OCI-LY7 (cell line): ENCODE results near the gene THSD7B. TPM values are rescaled to one million over a fixed set of nuclear protein-coding genes. Genes with fewer than 3 reads are reported as not detected.

Source experiments
- BruUV-seq: library from RNA; stranded (reverse); fragments of 400-500 nt; replicated peaks from 2 replicates; lab custom pipeline; 2021; lab: Mats Ljungman, UMichigan
- CTCF ChIA-PET: fragments of 300-600 bp; sonication (Branson Sonifier 250); formaldehyde crosslinking; loops from one replicate; lab custom pipeline; 2022; ENCODE audit warnings: antibody characterized with exemption; ENCODE audit not compliant: unreplicated experiment; lab: Charles Lee
- POLR2A ChIA-PET: fragments of 300-600 bp; sonication (Branson Sonifier 250); formaldehyde crosslinking; loops from one replicate; lab custom pipeline; 2022; ENCODE audit warnings: antibody characterized with exemption; lab: Charles Lee
- DNase-seq: peaks from one replicate; pipeline ENCODE4 v3.0.0-alpha.2; 2015; ENCODE audit warnings: low spot score
- H2AFZ ChIP-seq: fragments of 200-600 bp; sonication (generic), shearing (Covaris generic); 2 replicates; pipeline ENCODE4 v1.6.1; 2014; ENCODE audit warnings: mild to moderate bottlenecking, antibody characterized with exemption, low read length, moderate library complexity
- H3K27ac ChIP-seq: fragments of 200-600 bp; sonication (generic); 2 replicates; pipeline ENCODE4 v1.5.1; 2014; ENCODE audit warnings: mixed run types, low read depth, mild to moderate bottlenecking, moderate library complexity, low read length, inconsistent platforms; ENCODE audit not compliant: poor library complexity, severe bottlenecking
- H3K36me3 ChIP-seq: fragments of 200-600 bp; sonication (generic); 2 replicates; pipeline ENCODE4 v1.6.1; 2014; ENCODE audit warnings: mild to moderate bottlenecking, antibody characterized with exemption, low read length, moderate library complexity, mixed read lengths; ENCODE audit not compliant: insufficient read depth
- H3K4me1 ChIP-seq: fragments of 200-600 bp; sonication (generic); 2 replicates; pipeline ENCODE4 v1.5.1; 2014; ENCODE audit warnings: mild to moderate bottlenecking, low read length; ENCODE audit not compliant: insufficient read depth, poor library complexity, severe bottlenecking
- H3K4me2 ChIP-seq: fragments of 200-600 bp; sonication (generic); 2 replicates; pipeline ENCODE4 v1.6.1; 2014; ENCODE audit warnings: mild to moderate bottlenecking, low read length
- H3K4me3 ChIP-seq: fragments of 200-600 bp; sonication (generic); 2 replicates; pipeline ENCODE4 v1.5.1; 2014; ENCODE audit warnings: mild to moderate bottlenecking, low read depth, low read length; ENCODE audit not compliant: poor library complexity, severe bottlenecking
- H3K79me2 ChIP-seq: fragments of 200-600 bp; sonication (generic); 2 replicates; pipeline ENCODE4 v1.6.1; 2016; ENCODE audit warnings: low read depth, mild to moderate bottlenecking, low read length, moderate library complexity, mixed read lengths; ENCODE audit not compliant: insufficient read depth
- H3K9me2 ChIP-seq: fragments of 200-600 bp; sonication (generic); 2 replicates; pipeline ENCODE4 v1.6.1; 2016; ENCODE audit warnings: mild to moderate bottlenecking, low read length, mixed read lengths; ENCODE audit not compliant: insufficient read depth
- H3K9me3 ChIP-seq: fragments of 200-600 bp; sonication (generic); 2 replicates; pipeline ENCODE4 v1.6.1; 2014; ENCODE audit warnings: mild to moderate bottlenecking, mixed run types, low read length, mixed read lengths
- H4K20me1 ChIP-seq: fragments of 200-600 bp; sonication (generic); 2 replicates; pipeline ENCODE4 v1.6.1; 2014; ENCODE audit warnings: mild to moderate bottlenecking, antibody characterized with exemption, low read length, moderate library complexity, mixed read lengths; ENCODE audit not compliant: insufficient read depth
- EZH2phosphoT487 ChIP-seq: fragments of 200-600 bp; sonication (generic); IDR thresholded peaks from 2 replicates; pipeline ENCODE4 v1.6.1; 2018; ENCODE audit warnings: low read depth, borderline replicate concordance, mild to moderate bottlenecking, mixed run types, antibody characterized with exemption, low read length, moderate library complexity, mixed read lengths
- intact Hi-C: fragments of 100-400 bp; cut with micrococcal nuclease; formaldehyde crosslinking; loops from one replicate; pipeline ENCODE4 v1.10.0; 2022; ENCODE audit not compliant: unreplicated experiment
- total RNA-seq, 2 experiments: library from RNA; depleted of rRNA in 1 of 2; stranded (reverse); fragments of >200 nt in 1 of 2; shearing (Covaris generic) in 1 of 2; gene quantifications; 2 replicates each; pipeline ENCODE4 v1.2.3, GENCODE V29; 2014 to 2022
- TF ChIP-seq, protein P1 (sequence below): fragments of 200-600 bp; sonication (generic); conservative IDR thresholded peaks from 2 replicates; pipeline ENCODE4 v1.5.1; 2014; ENCODE audit warnings: mild to moderate bottlenecking, antibody characterized with exemption, low read length, moderate library complexity, mixed read lengths

Gene THSD7B
- total RNA-seq, 2 experiments from 2014 or later = 1.8 TPM

- no peaks in the 10 kb centered on the region for H3K36me3 ChIP-seq
- H3K9me2 ChIP-seq = no peaks in the 10 kb centered on the region
- H4K20me1 ChIP-seq = no peaks in the 10 kb centered on the region
- POLR2A ChIA-PET = no interaction called here
- H2AFZ ChIP-seq = no peak overlapping the region
- H3K27ac ChIP-seq = no peak overlapping the region
- H3K9me3 ChIP-seq = no peaks in the 10 kb centered on the region
- CTCF ChIA-PET = no interaction called here
- intact Hi-C loops = no loop called here
- H3K4me3 ChIP-seq = no peak overlapping the region
- H3K4me2 ChIP-seq = no peak overlapping the region
- BruUV-seq = no TSS peak
- no peaks in the 10 kb centered on the region for H3K79me2 ChIP-seq
- TF ChIP-seq, protein P1, sequence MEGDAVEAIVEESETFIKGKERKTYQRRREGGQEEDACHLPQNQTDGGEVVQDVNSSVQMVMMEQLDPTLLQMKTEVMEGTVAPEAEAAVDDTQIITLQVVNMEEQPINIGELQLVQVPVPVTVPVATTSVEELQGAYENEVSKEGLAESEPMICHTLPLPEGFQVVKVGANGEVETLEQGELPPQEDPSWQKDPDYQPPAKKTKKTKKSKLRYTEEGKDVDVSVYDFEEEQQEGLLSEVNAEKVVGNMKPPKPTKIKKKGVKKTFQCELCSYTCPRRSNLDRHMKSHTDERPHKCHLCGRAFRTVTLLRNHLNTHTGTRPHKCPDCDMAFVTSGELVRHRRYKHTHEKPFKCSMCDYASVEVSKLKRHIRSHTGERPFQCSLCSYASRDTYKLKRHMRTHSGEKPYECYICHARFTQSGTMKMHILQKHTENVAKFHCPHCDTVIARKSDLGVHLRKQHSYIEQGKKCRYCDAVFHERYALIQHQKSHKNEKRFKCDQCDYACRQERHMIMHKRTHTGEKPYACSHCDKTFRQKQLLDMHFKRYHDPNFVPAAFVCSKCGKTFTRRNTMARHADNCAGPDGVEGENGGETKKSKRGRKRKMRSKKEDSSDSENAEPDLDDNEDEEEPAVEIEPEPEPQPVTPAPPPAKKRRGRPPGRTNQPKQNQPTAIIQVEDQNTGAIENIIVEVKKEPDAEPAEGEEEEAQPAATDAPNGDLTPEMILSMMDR = no peak
- no peak for TF ChIP-seq EZH2phosphoT487
- DNase-seq = no peak
- H3K4me1 ChIP-seq = no peaks in the 10 kb centered on the region
Measured at GRCh38 chr2:137672989-137673552, 907.7 kb downstream of the THSD7B start.

DNA sequence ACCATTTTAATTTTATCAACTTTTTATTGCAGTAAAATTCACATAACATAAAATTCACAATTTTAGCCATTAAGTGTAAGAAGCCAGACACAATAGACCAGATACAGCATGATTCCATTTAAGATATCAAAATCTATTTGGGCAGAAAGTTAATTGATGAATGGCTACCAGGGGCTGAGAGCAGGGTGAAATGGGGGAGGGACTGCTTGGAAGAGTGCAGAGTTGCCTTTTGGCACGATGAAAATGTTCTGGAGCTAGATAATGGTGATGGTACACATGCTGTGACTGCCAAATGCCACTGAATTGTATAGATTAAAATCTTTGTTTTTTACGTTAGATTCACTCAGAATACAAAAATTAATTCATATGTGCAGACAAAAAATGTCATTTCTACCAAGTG is 909.6 kb downstream of the THSD7B start:
- Histone ChIP-seq H3K27ac (no peak overlapping the region), H2AFZ (no peak overlapping the region), H3K4me3 (no peak overlapping the region), H3K36me3 (no peaks in the 10 kb centered on the region), H3K4me2 (no peak overlapping the region), H3K9me2 (no peaks in the 10 kb centered on the region), H3K79me2 (no peaks in the 10 kb centered on the region), H4K20me1 (no peaks in the 10 kb centered on the region), H3K9me3 (no peaks in the 10 kb centered on the region), H3K4me1 (no peaks in the 10 kb centered on the region)
- TF ChIP-seq EZH2phosphoT487 = no peak
- TF ChIP-seq, protein P1 = no peak
- DNase-seq = no peak
- ChIA-PET POLR2A (no interaction called here), CTCF (no interaction called here)
- intact Hi-C loops = loop anchor here (5.0 kb wide), 1 partner anchor 208 kb away; no protein-coding TSS in a partner anchor
- no TSS peak for BruUV-seq

- no peak overlapping the region for H2AFZ ChIP-seq
- BruUV-seq = no TSS peak
- ChIA-PET POLR2A (interaction anchor here (0.5 kb wide), 1 partner anchor 21 kb away, joined by 3 read pairs; no protein-coding TSS in a partner anchor), CTCF (no interaction called here)
- H3K9me3 ChIP-seq = no peaks in the 10 kb centered on the region
- no peak for DNase-seq
- no peaks in the 10 kb centered on the region for H3K36me3 ChIP-seq
- no peaks in the 10 kb centered on the region for H3K79me2 ChIP-seq
- no peak overlapping the region for H3K4me2 ChIP-seq
- no peaks in the 10 kb centered on the region for H3K4me1 ChIP-seq
- H3K27ac ChIP-seq = no peak overlapping the region
- no peaks in the 10 kb centered on the region for H3K9me2 ChIP-seq
- intact Hi-C loops = loop anchor here (5.0 kb wide), 1 partner anchor 208 kb away; no protein-coding TSS in a partner anchor
- no peak for TF ChIP-seq EZH2phosphoT487
- TF ChIP-seq, protein P1 = no peak
- no peak overlapping the region for H3K4me3 ChIP-seq
- no peaks in the 10 kb centered on the region for H4K20me1 ChIP-seq
Measured at GRCh38 chr2:137675584-137676327, 910.4 kb downstream of the THSD7B start.
